Measurements from ENCODE around the gene CA5A. TPM values are rescaled to one million over a fixed set of nuclear protein-coding genes. Genes with fewer than 3 reads are reported as not detected.
A peak's percentile ranks its signal among the peaks of the same experiment; 100 is the strongest.
"Not testable (repeated sequence)": the region's sequence is repeated elsewhere in the genome, so short reads cannot be mapped to it uniquely, and the experiment has no call there.

CA5A gene
- total and polyA plus RNA-seq, 2 of the 13 experiments (the other 11 are each of a cell fraction or from before 2014, with no cell fraction given): 66.8 to 106 TPM

DNA sequence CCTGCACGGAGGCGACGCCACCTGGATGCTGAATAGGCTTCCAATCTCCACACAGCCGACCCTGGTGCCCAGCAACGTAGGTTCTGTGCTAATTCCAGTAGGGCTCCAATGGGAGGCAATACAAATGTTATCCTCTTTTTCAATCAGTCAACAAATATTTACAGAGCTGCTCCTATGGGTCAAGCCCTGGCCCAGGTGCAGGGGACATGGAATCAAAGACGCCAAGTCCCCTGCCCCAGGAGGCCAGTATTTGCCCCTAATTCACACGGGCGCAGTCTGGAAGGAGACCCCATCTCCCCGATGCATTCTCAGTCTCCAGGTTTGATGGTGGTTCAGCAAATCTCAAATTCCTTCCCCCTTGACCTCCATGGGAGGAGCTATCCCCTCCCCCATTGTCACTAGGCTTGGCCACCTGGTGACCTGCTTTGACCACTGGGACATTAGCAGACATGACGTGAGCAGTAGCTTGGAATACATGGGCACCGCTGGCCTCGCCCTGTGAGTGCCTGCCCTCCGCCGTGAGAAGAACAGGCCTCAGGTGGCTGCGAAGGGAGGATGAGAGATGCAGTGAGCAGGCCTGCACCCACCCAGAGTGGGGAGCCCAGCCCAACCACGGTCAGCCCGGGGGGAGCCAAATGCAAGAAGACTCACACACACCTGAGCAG lies 3.7 kb downstream of the CA5A start (continued):
- TF ChIP-seq ZNF350 (CRISPR knock-in tag; IDR thresholded peaks at IDR 0.05; ENCODE audit: borderline replicate concordance, low read depth) (0 out of 2 replicates have a peak, but pooled peaks have one; percentile 43), FOXA3 (CRISPR knock-in tag; IDR thresholded peaks at IDR 0.05) (0 out of 2 replicates have a peak, but pooled peaks have one; percentile 37), LCORL (CRISPR knock-in tag; IDR thresholded peaks at IDR 0.05) (0 out of 2 replicates have a peak, but pooled peaks have one; percentile 30), ARID2 (CRISPR knock-in tag; IDR thresholded peaks at IDR 0.05; ENCODE audit: borderline replicate concordance) (peak; percentile 44; the same call in 1 of the 2 replicates), SAP130 (CRISPR knock-in tag; IDR thresholded peaks at IDR 0.05; ENCODE audit: low read depth) (peak; percentile 13; the same call in 1 of the 2 replicates), HNRNPL (IDR thresholded peaks at IDR 0.05; ENCODE audit: low read depth, low read length) (0 out of 2 replicates have a peak, but pooled peaks have one; percentile 43), TBX2 (CRISPR knock-in tag; IDR thresholded peaks at IDR 0.05; ENCODE audit: borderline replicate concordance) (peak; percentile 48; the same call in 1 of the 2 replicates), EP300 (IDR thresholded peaks at IDR 0.05; ENCODE audit: low read depth in 2 of 2, low read length in 2 of 2) (peak in 1 of 2 experiments; percentile 11; a peak in 1 of 4 replicates), HDAC2 (CRISPR knock-in tag; IDR thresholded peaks at IDR 0.05) (0 out of 2 replicates have a peak, but pooled peaks have one; percentile 11), ZNF605 (CRISPR knock-in tag; IDR thresholded peaks at IDR 0.05) (peak; percentile 69; the same call in 1 of the 2 replicates), RARA (CRISPR knock-in tag; IDR thresholded peaks at IDR 0.05) (peak; percentile 46; the same call in 1 of the 2 replicates), ZNF430 (CRISPR knock-in tag; IDR thresholded peaks at IDR 0.05) (peak; percentile 57; the same call in 1 of the 2 replicates), ASH2L (IDR thresholded peaks at IDR 0.05; ENCODE audit: insufficient read length, low read depth, low read length) (peak; percentile 19), ZNF598 (CRISPR knock-in tag; IDR thresholded peaks at IDR 0.05; ENCODE audit: borderline replicate concordance) (0 out of 2 replicates have a peak, but pooled peaks have one; percentile 23), HDAC1 (CRISPR knock-in tag; IDR thresholded peaks at IDR 0.05) (peak; percentile 44; the same call in 1 of the 2 replicates), NR2F6 (IDR thresholded peaks at IDR 0.05) (peak; percentile 64; the same call in 1 of the 2 replicates), ARID4A (CRISPR knock-in tag; IDR thresholded peaks at IDR 0.05; ENCODE audit: borderline replicate concordance) (peak; percentile 30; the same call in 1 of the 2 replicates)
- not testable (repeated sequence) for TF ChIP-seq LCORL (IDR thresholded peaks at IDR 0.05); EP300 (CRISPR knock-in tag; IDR thresholded peaks at IDR 0.05; ENCODE audit: borderline replicate concordance); NR2F6 (CRISPR knock-in tag; IDR thresholded peaks at IDR 0.05)
